Measurements from ENCODE around the gene IZUMO4. TPM values are rescaled to one million over a fixed set of nuclear protein-coding genes. Genes with fewer than 3 reads are reported as not detected.

IZUMO4 gene
- total and polyA plus RNA-seq, 4 donors, result 1.2 to 1.4 (median 1.2) TPM

- no peak for TF ChIP-seq ZBTB33 (IDR thresholded peaks at IDR 0.05)
Measured at GRCh38 chr19:2077398-2077797, 19.3 kb upstream of the IZUMO4 start (continued).

GRCh38 chr19:2077833-2078619 is 18.7 kb upstream of the IZUMO4 start:
- H3K36me3 ChIP-seq (ENCODE audit: control insufficient read depth in 4 of 4, insufficient read depth in 3 of 4, low read depth in 1 of 4, low read length in 3 of 4), result peaks cover 10 to 48% (median 20%) of the 10 kb centered on the region in 4 donors
- no peak overlapping the region for H3K4me3 ChIP-seq (ENCODE audit: low read depth in 1 of 3, low read length in 3 of 3)
- H3K27me3 ChIP-seq (ENCODE audit: control insufficient read depth in 4 of 4, insufficient read depth in 4 of 4, low read length in 3 of 4), result no peaks in the 10 kb centered on the region
- 97% methylated on average over 44 of the region's 44 CpGs for WGBS
- no peaks in the 10 kb centered on the region for H3K4me1 ChIP-seq (ENCODE audit: control insufficient read depth in 4 of 4, insufficient read depth in 4 of 4, low read length in 3 of 4)
- no peak overlapping the region for H3K27ac ChIP-seq (ENCODE audit: low read depth in 1 of 2, low read length in 2 of 2)
- H3K9me3 ChIP-seq (ENCODE audit: control insufficient read depth in 4 of 4, low read length in 3 of 4), result no peaks in the 10 kb centered on the region
- DNase-seq (ENCODE audit: low spot score), result no peak
- TF ChIP-seq TAF1 (conservative IDR thresholded peaks at IDR 0.05) (no peak), HNF4G (IDR thresholded peaks at IDR 0.05) (no peak), ZBTB33 (IDR thresholded peaks at IDR 0.05) (no peak), SP1 (IDR thresholded peaks at IDR 0.05) (no peak)
- no peak overlapping the region for H3K9ac ChIP-seq (ENCODE audit: low read depth in 1 of 2, low read length in 2 of 2)

GRCh38 chr19:2079076-2079864 is 17.4 kb upstream of the IZUMO4 start:
- Histone ChIP-seq H3K4me3 (ENCODE audit: low read depth in 1 of 3, low read length in 3 of 3) (no peak overlapping the region), H3K9me3 (ENCODE audit: control insufficient read depth in 4 of 4, low read length in 3 of 4) (no peaks in the 10 kb centered on the region), H3K36me3 (ENCODE audit: control insufficient read depth in 4 of 4, insufficient read depth in 3 of 4, low read depth in 1 of 4, low read length in 3 of 4) (peaks cover 10 to 41% (median 19%) of the 10 kb centered on the region in 4 donors), H3K9ac (ENCODE audit: low read depth in 1 of 2, low read length in 2 of 2) (no peak overlapping the region), H3K4me1 (ENCODE audit: control insufficient read depth in 4 of 4, insufficient read depth in 4 of 4, low read length in 3 of 4) (no peaks in the 10 kb centered on the region), H3K27ac (ENCODE audit: low read depth in 1 of 2, low read length in 2 of 2) (no peak overlapping the region), H3K27me3 (ENCODE audit: control insufficient read depth in 4 of 4, insufficient read depth in 4 of 4, low read length in 3 of 4) (no peaks in the 10 kb centered on the region)
- TF ChIP-seq EGR1 (IDR thresholded peaks at IDR 0.05; ENCODE audit: low read depth in 2 of 2) (no peak), TAF1 (conservative IDR thresholded peaks at IDR 0.05) (no peak), CTCF (IDR thresholded peaks at IDR 0.05; ENCODE audit: low read depth, low read length, missing input control) (no peak)
- no peak for DNase-seq (ENCODE audit: low spot score)
- WGBS, result 94% methylated on average over 32 of the region's 32 CpGs

Measured in liver (tissue), 9 donors.